HEK293 (cell line): ENCODE measurements around the gene ASCC1.

Source experiments
- CTCF ChIA-PET: fragments of 350-600 bp; formaldehyde crosslinking; extraction: SDS; loops from one replicate; lab custom pipeline; 2021; ENCODE audit warnings: antibody characterized with exemption; lab: Yijun Ruan, JAX
- POLR2A ChIA-PET: fragments of 300-600 bp; formaldehyde crosslinking; extraction: SDS; loops from one replicate; lab custom pipeline; 2020; ENCODE audit warnings: antibody characterized with exemption, inconsistent platforms; lab: Yijun Ruan, JAX
- H3K27ac ChIP-seq: fragments of 200-500 bp; sonication (Bioruptor generic); 2 replicates; pipeline ENCODE4 v1.5.1; 2014; ENCODE audit warnings: low read depth, low read length, control low read depth, inconsistent platforms; ENCODE audit errors: extremely low read depth
- H3K36me3 ChIP-seq, 2 experiments: fragments of 200-500 bp in 1 of 2; sonication (Bioruptor generic) in 1 of 2; 1 replicate in 1 of 2; 2 replicates in 1 of 2; pipeline ENCODE4 v1.5.1; 2014 to 2017; ENCODE audit warnings: inconsistent platforms in 2 of 2, low read length in 2 of 2; ENCODE audit not compliant: control insufficient read depth in 2 of 2, insufficient read depth in 1 of 2
- H3K4me1 ChIP-seq: fragments of 200-500 bp; sonication (Bioruptor generic); 2 replicates; pipeline ENCODE4 v1.5.1; 2014; ENCODE audit warnings: mild to moderate bottlenecking, low read length, inconsistent platforms; ENCODE audit not compliant: control insufficient read depth, insufficient read depth
- H3K4me3 ChIP-seq: 2 replicates; pipeline ENCODE4 v1.5.1; 2011; ENCODE audit warnings: low read depth, mild to moderate bottlenecking, control low read depth, low read length, moderate library complexity
- H3K9me3 ChIP-seq: fragments of 200-500 bp; sonication (Bioruptor generic); 2 replicates; pipeline ENCODE4 v1.5.1; 2014; ENCODE audit warnings: low read depth, low read length, inconsistent platforms; ENCODE audit not compliant: control insufficient read depth, insufficient read depth
- BCL11A ChIP-seq: fragments of 450-650 bp; formaldehyde crosslinking; IDR thresholded peaks from 2 replicates; pipeline ENCODE4 v1.5.1; 2016; ENCODE audit warnings: low read depth, missing biosample characterization, missing genetic modification characterization
- GLIS1 ChIP-seq: fragments of 450-650 bp; formaldehyde crosslinking; IDR thresholded peaks from 2 replicates; pipeline ENCODE4 v1.5.1; 2016; ENCODE audit warnings: missing biosample characterization, missing genetic modification characterization
- KLF1 ChIP-seq: fragments of 450-650 bp; formaldehyde crosslinking; IDR thresholded peaks from 2 replicates; pipeline ENCODE4 v1.5.1; 2016; ENCODE audit warnings: missing biosample characterization, missing genetic modification characterization
- KLF10 ChIP-seq: fragments of 450-650 bp; IDR thresholded peaks from 2 replicates; pipeline ENCODE4 v1.5.1; 2018; ENCODE audit warnings: missing biosample characterization, mild to moderate bottlenecking, missing genetic modification characterization
- SP3 ChIP-seq: fragments of 450-650 bp; formaldehyde crosslinking; IDR thresholded peaks from 2 replicates; pipeline ENCODE4 v1.5.1; 2016; ENCODE audit warnings: missing biosample characterization, missing genetic modification characterization
- ZBTB7A ChIP-seq: fragments of 450-650 bp; formaldehyde crosslinking; IDR thresholded peaks from 2 replicates; pipeline ENCODE4 v1.5.1; 2016; ENCODE audit warnings: low read depth, missing biosample characterization, missing genetic modification characterization
- ZBTB8A ChIP-seq: fragments of 450-650 bp; formaldehyde crosslinking; IDR thresholded peaks from 2 replicates; pipeline ENCODE4 v1.5.1; 2016; ENCODE audit warnings: missing biosample characterization, missing genetic modification characterization
- ZFHX2 ChIP-seq: fragments of 450-650 bp; formaldehyde crosslinking; conservative IDR thresholded peaks from 2 replicates; pipeline ENCODE4 v1.5.1; 2016; ENCODE audit warnings: missing biosample characterization, missing genetic modification characterization
- ZNF138 ChIP-seq: fragments of 450-650 bp; formaldehyde crosslinking; IDR thresholded peaks from 2 replicates; pipeline ENCODE4 v1.5.1; 2016; ENCODE audit warnings: missing biosample characterization, missing genetic modification characterization, borderline replicate concordance
- ZNF223 ChIP-seq: fragments of 450-650 bp; formaldehyde crosslinking; IDR thresholded peaks from 2 replicates; pipeline ENCODE4 v1.5.1; 2016; ENCODE audit warnings: missing biosample characterization, missing genetic modification characterization
- ZNF366 ChIP-seq: fragments of 450-650 bp; formaldehyde crosslinking; conservative IDR thresholded peaks from 2 replicates; pipeline ENCODE4 v1.5.1; 2016; ENCODE audit warnings: missing biosample characterization, missing genetic modification characterization
- ZNF426 ChIP-seq: fragments of 450-650 bp; formaldehyde crosslinking; IDR thresholded peaks from 2 replicates; pipeline ENCODE4 v1.5.1; 2017; ENCODE audit warnings: missing biosample characterization, missing genetic modification characterization, mild to moderate bottlenecking, inconsistent platforms, moderate library complexity
- ZNF501 ChIP-seq: fragments of 450-650 bp; formaldehyde crosslinking; IDR thresholded peaks from 2 replicates; pipeline ENCODE4 v1.5.1; 2016; ENCODE audit warnings: missing biosample characterization, missing genetic modification characterization
- ZNF600 ChIP-seq: fragments of 450-650 bp; formaldehyde crosslinking; IDR thresholded peaks from 2 replicates; pipeline ENCODE4 v1.5.1; 2016; ENCODE audit warnings: missing biosample characterization, missing genetic modification characterization
- ZNF623 ChIP-seq: fragments of 450-650 bp; formaldehyde crosslinking; IDR thresholded peaks from 2 replicates; pipeline ENCODE4 v1.5.1; 2016; ENCODE audit warnings: missing biosample characterization, missing genetic modification characterization
- TF ChIP-seq, protein P1 (sequence below): fragments of 450-650 bp; formaldehyde crosslinking; IDR thresholded peaks from 2 replicates; pipeline ENCODE4 v1.5.1; 2016; ENCODE audit warnings: missing biosample characterization, missing genetic modification characterization
- TF ChIP-seq, protein P2 (sequence below): fragments of 450-650 bp; formaldehyde crosslinking; IDR thresholded peaks from 2 replicates; pipeline ENCODE4 v1.5.1; 2017; ENCODE audit warnings: missing biosample characterization, mild to moderate bottlenecking, missing genetic modification characterization, moderate library complexity
- TF ChIP-seq, protein P3 (sequence below): fragments of 450-650 bp; formaldehyde crosslinking; IDR thresholded peaks from 2 replicates; pipeline ENCODE4 v1.5.1; 2016; ENCODE audit warnings: missing biosample characterization, missing genetic modification characterization
- TF ChIP-seq, protein P4 (sequence below): fragments of 450-650 bp; formaldehyde crosslinking; IDR thresholded peaks from 2 replicates; pipeline ENCODE4 v1.5.1; 2016; ENCODE audit warnings: missing biosample characterization, missing genetic modification characterization

ASCC1 gene

DNA sequence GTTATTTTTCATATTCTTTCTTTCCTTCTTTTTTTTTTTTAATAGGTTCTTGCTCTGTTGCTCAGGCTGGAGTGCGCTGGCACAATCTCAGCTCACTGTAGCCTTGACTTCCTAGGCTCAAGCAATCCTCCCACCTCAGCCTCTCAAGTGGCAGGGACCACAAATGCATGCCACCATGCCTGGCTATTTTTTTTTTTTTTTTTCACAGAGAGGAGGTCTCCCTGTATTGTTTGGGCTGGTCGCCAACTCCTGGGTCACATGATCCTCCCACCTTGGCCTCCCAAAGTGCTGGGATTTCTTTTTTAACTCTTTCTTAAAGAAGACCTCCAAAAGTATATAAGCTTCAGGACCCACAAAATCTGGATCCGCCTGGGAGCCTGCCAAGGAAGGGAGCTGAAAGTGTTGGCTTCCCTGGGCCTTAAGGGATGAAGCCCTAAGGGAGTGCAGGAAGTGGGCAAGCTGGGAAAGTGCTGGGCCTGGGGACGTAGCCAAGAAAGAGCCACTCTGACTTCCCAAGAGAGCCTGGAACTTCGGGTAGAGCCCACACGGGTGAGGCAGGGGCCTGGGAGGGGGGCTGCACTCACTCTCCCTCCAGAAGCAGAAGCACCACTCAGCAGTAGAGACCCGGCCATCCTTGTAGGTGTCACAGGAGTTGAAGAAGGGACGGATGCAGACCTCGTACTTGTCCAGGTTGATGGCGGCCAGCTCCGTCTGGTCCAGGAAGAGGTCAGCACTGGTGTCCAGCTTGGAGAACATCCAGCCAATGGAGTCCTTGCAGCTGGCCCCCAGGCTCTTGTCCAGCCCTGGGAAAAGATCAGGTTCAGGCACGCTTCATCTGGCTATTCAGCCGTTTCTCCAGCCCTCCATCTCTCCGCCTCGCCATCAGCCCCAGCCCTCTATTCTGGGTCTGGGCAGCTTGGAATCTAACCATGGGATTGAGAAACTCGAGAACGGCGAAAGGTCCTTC lies 149.5 kb downstream of the ASCC1 start:
- Histone ChIP-seq H3K4me3 (no peak overlapping the region), H3K4me1 (0 out of 2 replicates have a peak, but pooled peaks cover 4% of the 10 kb centered on the region), H3K27ac (no peak overlapping the region), H3K9me3 (no peaks in the 10 kb centered on the region), H3K36me3 (no peaks in the 10 kb centered on the region)
- TF ChIP-seq ZNF426 (no peak), ZNF223 (tag by site-specific recombination) (0 out of 2 replicates have a peak, but pooled peaks have one; percentile 14), ZFHX2 (tag by site-specific recombination) (peak; percentile 38; the same call in 1 of the 2 replicates), ZNF623 (no peak), GLIS1 (tag by site-specific recombination) (peak; percentile 68), ZNF366 (tag by site-specific recombination) (0 out of 2 replicates have a peak, but pooled peaks have one; percentile 9)
- TF ChIP-seq, protein P1, sequence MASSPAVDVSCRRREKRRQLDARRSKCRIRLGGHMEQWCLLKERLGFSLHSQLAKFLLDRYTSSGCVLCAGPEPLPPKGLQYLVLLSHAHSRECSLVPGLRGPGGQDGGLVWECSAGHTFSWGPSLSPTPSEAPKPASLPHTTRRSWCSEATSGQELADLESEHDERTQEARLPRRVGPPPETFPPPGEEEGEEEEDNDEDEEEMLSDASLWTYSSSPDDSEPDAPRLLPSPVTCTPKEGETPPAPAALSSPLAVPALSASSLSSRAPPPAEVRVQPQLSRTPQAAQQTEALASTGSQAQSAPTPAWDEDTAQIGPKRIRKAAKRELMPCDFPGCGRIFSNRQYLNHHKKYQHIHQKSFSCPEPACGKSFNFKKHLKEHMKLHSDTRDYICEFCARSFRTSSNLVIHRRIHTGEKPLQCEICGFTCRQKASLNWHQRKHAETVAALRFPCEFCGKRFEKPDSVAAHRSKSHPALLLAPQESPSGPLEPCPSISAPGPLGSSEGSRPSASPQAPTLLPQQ (tag by site-specific recombination) = peak; percentile 20; the same call in 1 of the 2 replicates
- CTCF ChIA-PET = interaction anchor here (0.7 to 2.3 kb wide), 6 partner anchors 7 to 150 kb away, joined by 3 to 9 read pairs (median 4); no protein-coding TSS in a partner anchor
- POLR2A ChIA-PET = interaction anchor here (0.7 kb wide), 1 partner anchor 194 kb away, joined by 6 read pairs; no protein-coding TSS in a partner anchor

DNA sequence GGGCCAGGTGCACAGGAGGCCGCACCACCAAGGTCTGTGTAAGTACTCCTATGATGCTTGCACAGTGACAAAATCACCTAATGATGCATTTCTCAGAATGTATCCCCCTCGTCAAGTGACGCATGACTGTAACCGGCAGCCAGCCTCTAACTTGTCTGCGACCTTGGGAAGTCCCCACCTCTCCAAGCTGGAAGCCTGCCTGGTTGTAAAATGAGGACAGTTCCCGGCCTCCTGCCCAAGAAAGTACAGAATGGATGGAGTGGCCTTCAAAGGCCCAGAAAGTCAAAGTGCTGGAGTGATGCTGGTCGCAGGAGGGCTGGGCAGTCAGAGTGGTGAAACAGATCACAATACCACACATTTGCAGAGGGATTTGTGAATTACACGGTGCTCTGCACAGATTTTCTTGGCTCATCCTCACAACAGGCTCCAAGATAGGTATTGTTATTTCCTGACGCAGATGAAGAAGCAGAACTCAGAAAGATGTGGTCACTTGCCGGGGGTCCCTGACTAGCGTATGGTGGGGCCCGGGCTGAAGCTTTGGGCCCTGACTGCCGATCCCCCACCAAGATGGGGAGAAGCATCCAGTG lies 150.5 kb downstream of the ASCC1 start:
- CTCF ChIA-PET = interaction anchor here (1.1 to 1.3 kb wide), 2 partner anchors 17 to 110 kb away, joined by 4 to 5 read pairs; no protein-coding TSS in a partner anchor
- Histone ChIP-seq H3K27ac (no peak overlapping the region), H3K4me3 (no peak overlapping the region), H3K9me3 (no peaks in the 10 kb centered on the region), H3K4me1 (0 out of 2 replicates have a peak, but pooled peaks cover 4% of the 10 kb centered on the region), H3K36me3 (no peaks in the 10 kb centered on the region)
- POLR2A ChIA-PET = no interaction called here
- TF ChIP-seq ZBTB7A (no peak), ZNF138 (tag by site-specific recombination) (no peak), BCL11A (tag by site-specific recombination) (no peak), ZNF501 (tag by site-specific recombination) (no peak)

DNA sequence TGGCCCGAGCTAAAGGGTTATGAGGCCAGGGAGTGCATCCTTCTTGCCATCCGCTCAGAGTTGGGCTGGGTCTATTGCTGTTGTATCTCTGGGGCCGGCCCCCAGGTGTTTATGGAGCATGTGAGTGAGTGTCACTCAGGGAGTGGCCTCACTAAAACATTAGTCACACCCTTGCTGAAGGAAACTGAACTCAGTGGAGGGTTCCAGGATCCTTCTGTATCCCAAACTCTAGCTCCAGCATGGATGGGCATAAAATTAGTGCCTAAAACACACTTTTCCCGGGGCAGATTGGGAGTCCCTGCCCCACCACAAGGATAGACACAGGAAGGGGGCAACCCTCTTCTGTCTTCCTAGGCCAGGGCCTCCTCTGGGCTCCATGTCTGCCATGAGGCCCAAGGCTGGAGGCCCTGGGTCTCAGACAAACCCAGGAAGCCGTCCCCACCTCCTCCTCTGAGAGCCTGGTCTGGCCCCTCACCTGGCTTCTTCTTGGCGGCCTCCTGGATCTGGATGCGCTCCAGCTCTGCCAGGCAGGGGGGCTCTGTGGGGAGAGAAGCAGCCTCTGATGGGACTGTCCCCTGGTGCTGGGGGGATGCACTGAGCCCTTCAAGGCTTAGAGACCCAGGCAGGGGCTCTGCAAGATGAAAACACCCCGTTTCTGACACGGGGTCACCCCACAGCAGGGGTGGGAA lies 152.2 kb downstream of the ASCC1 start:
- peaks cover 14% of the 10 kb centered on the region for H3K4me1 ChIP-seq
- H3K4me3 ChIP-seq = no peak overlapping the region
- POLR2A ChIA-PET = interaction anchor here (1.2 kb wide), 1 partner anchor 25 kb away, joined by 4 read pairs; no protein-coding TSS in a partner anchor
- no peak overlapping the region; the same call in 1 of the 2 replicates for H3K27ac ChIP-seq
- no peaks in the 10 kb centered on the region for H3K36me3 ChIP-seq
- CTCF ChIA-PET = interaction anchor here (0.6 to 3.3 kb wide), 2 partner anchors 15 to 146 kb away, joined by 4 to 16 read pairs; no protein-coding TSS in a partner anchor
- no peaks in the 10 kb centered on the region for H3K9me3 ChIP-seq
- TF ChIP-seq KLF1 (tag by site-specific recombination) = peak; percentile 72
- TF ChIP-seq, protein P2, sequence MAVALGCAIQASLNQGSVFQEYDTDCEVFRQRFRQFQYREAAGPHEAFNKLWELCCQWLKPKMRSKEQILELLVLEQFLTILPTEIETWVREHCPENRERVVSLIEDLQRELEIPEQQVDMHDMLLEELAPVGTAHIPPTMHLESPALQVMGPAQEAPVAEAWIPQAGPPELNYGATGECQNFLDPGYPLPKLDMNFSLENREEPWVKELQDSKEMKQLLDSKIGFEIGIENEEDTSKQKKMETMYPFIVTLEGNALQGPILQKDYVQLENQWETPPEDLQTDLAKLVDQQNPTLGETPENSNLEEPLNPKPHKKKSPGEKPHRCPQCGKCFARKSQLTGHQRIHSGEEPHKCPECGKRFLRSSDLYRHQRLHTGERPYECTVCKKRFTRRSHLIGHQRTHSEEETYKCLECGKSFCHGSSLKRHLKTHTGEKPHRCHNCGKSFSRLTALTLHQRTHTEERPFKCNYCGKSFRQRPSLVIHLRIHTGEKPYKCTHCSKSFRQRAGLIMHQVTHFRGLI (tag by site-specific recombination) = 0 out of 2 replicates have a peak, but pooled peaks have one; percentile 79
- 0 out of 2 replicates have a peak, but pooled peaks have one; percentile 1 for TF ChIP-seq SP3
- TF ChIP-seq, protein P3, sequence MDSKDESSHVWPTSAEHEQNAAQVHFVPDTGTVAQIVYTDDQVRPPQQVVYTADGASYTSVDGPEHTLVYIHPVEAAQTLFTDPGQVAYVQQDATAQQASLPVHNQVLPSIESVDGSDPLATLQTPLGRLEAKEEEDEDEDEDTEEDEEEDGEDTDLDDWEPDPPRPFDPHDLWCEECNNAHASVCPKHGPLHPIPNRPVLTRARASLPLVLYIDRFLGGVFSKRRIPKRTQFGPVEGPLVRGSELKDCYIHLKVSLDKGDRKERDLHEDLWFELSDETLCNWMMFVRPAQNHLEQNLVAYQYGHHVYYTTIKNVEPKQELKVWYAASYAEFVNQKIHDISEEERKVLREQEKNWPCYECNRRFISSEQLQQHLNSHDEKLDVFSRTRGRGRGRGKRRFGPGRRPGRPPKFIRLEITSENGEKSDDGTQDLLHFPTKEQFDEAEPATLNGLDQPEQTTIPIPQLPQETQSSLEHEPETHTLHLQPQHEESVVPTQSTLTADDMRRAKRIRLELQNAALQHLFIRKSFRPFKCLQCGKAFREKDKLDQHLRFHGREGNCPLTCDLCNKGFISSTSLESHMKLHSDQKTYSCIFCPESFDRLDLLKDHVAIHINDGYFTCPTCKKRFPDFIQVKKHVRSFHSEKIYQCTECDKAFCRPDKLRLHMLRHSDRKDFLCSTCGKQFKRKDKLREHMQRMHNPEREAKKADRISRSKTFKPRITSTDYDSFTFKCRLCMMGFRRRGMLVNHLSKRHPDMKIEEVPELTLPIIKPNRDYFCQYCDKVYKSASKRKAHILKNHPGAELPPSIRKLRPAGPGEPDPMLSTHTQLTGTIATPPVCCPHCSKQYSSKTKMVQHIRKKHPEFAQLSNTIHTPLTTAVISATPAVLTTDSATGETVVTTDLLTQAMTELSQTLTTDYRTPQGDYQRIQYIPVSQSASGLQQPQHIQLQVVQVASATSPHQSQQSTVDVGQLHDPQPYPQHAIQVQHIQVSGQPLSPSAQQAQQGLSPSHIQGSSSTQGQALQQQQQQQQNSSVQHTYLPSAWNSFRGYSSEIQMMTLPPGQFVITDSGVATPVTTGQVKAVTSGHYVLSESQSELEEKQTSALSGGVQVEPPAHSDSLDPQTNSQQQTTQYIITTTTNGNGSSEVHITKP (tag by site-specific recombination) = peak; percentile 46; the same call in 1 of the 2 replicates
- no peak for TF ChIP-seq ZBTB8A (tag by site-specific recombination)
- TF ChIP-seq, protein P4, sequence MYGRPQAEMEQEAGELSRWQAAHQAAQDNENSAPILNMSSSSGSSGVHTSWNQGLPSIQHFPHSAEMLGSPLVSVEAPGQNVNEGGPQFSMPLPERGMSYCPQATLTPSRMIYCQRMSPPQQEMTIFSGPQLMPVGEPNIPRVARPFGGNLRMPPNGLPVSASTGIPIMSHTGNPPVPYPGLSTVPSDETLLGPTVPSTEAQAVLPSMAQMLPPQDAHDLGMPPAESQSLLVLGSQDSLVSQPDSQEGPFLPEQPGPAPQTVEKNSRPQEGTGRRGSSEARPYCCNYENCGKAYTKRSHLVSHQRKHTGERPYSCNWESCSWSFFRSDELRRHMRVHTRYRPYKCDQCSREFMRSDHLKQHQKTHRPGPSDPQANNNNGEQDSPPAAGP (tag by site-specific recombination) = 0 out of 2 replicates have a peak, but pooled peaks have one; percentile 30
- TF ChIP-seq KLF10 (tag by site-specific recombination) = 0 out of 2 replicates have a peak, but pooled peaks have one; percentile 16
- peak; percentile 69; the same call in 1 of the 2 replicates for TF ChIP-seq ZNF600 (tag by site-specific recombination)
